OCI-LY1 (cell line): ENCODE measurements around the gene RAB8B.
A peak's percentile ranks its signal among the peaks of the same experiment; 100 is the strongest.

Source experiments
- H2AFZ ChIP-seq: fragments of 200-600 bp; sonication (generic), shearing (Covaris generic); 2 replicates; pipeline ENCODE4 v1.6.0; 2014; ENCODE audit warnings: antibody characterized with exemption, mild to moderate bottlenecking, low read length
- H3F3A ChIP-seq: fragments of 200-600 bp; sonication (generic), shearing (Covaris generic); 2 replicates; pipeline ENCODE4 v1.6.0; 2014; ENCODE audit warnings: mild to moderate bottlenecking, antibody characterized with exemption, low read length, moderate library complexity; ENCODE audit not compliant: insufficient read depth
- H3K27ac ChIP-seq: fragments of 200-600 bp; sonication (generic); 2 replicates; pipeline ENCODE4 v1.5.1; 2014; ENCODE audit warnings: low read length, mixed run types, mild to moderate bottlenecking, low read depth; ENCODE audit not compliant: poor library complexity, severe bottlenecking
- H3K27me3 ChIP-seq: fragments of 200-600 bp; sonication (generic); 2 replicates; pipeline ENCODE4 v1.6.0; 2014; ENCODE audit warnings: antibody characterized with exemption, mild to moderate bottlenecking, low read length, moderate library complexity; ENCODE audit not compliant: insufficient read depth
- H3K36me3 ChIP-seq: fragments of 200-600 bp; sonication (generic); 2 replicates; pipeline ENCODE4 v1.6.1; 2014; ENCODE audit warnings: mild to moderate bottlenecking, antibody characterized with exemption, low read length, moderate library complexity, mixed read lengths; ENCODE audit not compliant: insufficient read depth
- H3K4me1 ChIP-seq: fragments of 200-600 bp; sonication (generic); 2 replicates; pipeline ENCODE4 v1.5.1; 2014; ENCODE audit warnings: mild to moderate bottlenecking, low read length, moderate library complexity; ENCODE audit not compliant: insufficient read depth, severe bottlenecking
- H3K4me2 ChIP-seq: fragments of 200-600 bp; sonication (generic), shearing (Covaris generic); 2 replicates; pipeline ENCODE4 v1.6.1; 2014; ENCODE audit warnings: low read length
- H3K4me3 ChIP-seq: fragments of 200-600 bp; sonication (generic); 2 replicates; pipeline ENCODE4 v1.5.1; 2014; ENCODE audit warnings: low read length, low read depth, mild to moderate bottlenecking, mixed read lengths; ENCODE audit not compliant: poor library complexity, severe bottlenecking
- H3K79me2 ChIP-seq: fragments of 200-600 bp; shearing (Covaris generic); 2 replicates; pipeline ENCODE4 v1.6.1; 2016; ENCODE audit warnings: mixed run types, low read length, mixed read lengths; ENCODE audit not compliant: insufficient read depth
- H3K9ac ChIP-seq: fragments of 200-600 bp; sonication (generic), shearing (Covaris generic); 2 replicates; pipeline ENCODE4 v1.6.1; 2014; ENCODE audit warnings: mild to moderate bottlenecking, low read length, mixed read lengths
- H3K9me2 ChIP-seq: fragments of 200-600 bp; sonication (generic), shearing (Covaris generic); 2 replicates; pipeline ENCODE4 v1.6.1; 2014; ENCODE audit warnings: low read depth, mild to moderate bottlenecking, low read length, mixed read lengths
- H3K9me3 ChIP-seq: fragments of 200-600 bp; shearing (Covaris generic); 2 replicates; pipeline ENCODE4 v1.6.1; 2014; ENCODE audit warnings: low read length, mixed read lengths
- H4K20me1 ChIP-seq: fragments of 200-600 bp; sonication (generic), shearing (Covaris generic); 2 replicates; pipeline ENCODE4 v1.6.0; 2016; ENCODE audit warnings: mild to moderate bottlenecking, low read length; ENCODE audit not compliant: insufficient read depth
- EZH2 ChIP-seq: fragments of 200-600 bp; sonication (generic), shearing (Covaris generic); IDR thresholded peaks from 2 replicates; pipeline ENCODE4 v1.8.0; 2017; ENCODE audit warnings: borderline replicate concordance, mixed run types, mild to moderate bottlenecking, antibody characterized with exemption, low read length, moderate library complexity, mixed read lengths
- TF ChIP-seq, protein P1 (sequence below): fragments of 200-600 bp; sonication (generic), shearing (Covaris generic); IDR thresholded peaks from 2 replicates; pipeline ENCODE4 v1.5.1; 2017; ENCODE audit warnings: mild to moderate bottlenecking, antibody characterized with exemption, low read length, moderate library complexity, mixed read lengths

The RAB8B gene

GRCh38 chr15:63226155-63226883, 36.9 kb downstream of the RAB8B start:
- H3K27ac ChIP-seq: peak overlapping the region; percentile 26
- TF ChIP-seq EZH2: no peak
- TF ChIP-seq, protein P1, sequence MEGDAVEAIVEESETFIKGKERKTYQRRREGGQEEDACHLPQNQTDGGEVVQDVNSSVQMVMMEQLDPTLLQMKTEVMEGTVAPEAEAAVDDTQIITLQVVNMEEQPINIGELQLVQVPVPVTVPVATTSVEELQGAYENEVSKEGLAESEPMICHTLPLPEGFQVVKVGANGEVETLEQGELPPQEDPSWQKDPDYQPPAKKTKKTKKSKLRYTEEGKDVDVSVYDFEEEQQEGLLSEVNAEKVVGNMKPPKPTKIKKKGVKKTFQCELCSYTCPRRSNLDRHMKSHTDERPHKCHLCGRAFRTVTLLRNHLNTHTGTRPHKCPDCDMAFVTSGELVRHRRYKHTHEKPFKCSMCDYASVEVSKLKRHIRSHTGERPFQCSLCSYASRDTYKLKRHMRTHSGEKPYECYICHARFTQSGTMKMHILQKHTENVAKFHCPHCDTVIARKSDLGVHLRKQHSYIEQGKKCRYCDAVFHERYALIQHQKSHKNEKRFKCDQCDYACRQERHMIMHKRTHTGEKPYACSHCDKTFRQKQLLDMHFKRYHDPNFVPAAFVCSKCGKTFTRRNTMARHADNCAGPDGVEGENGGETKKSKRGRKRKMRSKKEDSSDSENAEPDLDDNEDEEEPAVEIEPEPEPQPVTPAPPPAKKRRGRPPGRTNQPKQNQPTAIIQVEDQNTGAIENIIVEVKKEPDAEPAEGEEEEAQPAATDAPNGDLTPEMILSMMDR: no peak
- H3K9me3 ChIP-seq: no peaks in the 10 kb centered on the region
- H3K4me3 ChIP-seq: no peak overlapping the region
- H3K79me2 ChIP-seq: no peaks in the 10 kb centered on the region
- peaks cover 19% of the 10 kb centered on the region for H3K4me1 ChIP-seq
- no peak overlapping the region for H3K9ac ChIP-seq
- no peaks in the 10 kb centered on the region for H3K27me3 ChIP-seq
- H3F3A ChIP-seq: no peaks in the 10 kb centered on the region
- no peak overlapping the region for H2AFZ ChIP-seq
- H4K20me1 ChIP-seq: no peaks in the 10 kb centered on the region
- H3K4me2 ChIP-seq: peak overlapping the region; percentile 32; the same call in 1 of the 2 replicates
- H3K36me3 ChIP-seq: peaks cover 12% of the 10 kb centered on the region
- H3K9me2 ChIP-seq: no peaks in the 10 kb centered on the region

DNA sequence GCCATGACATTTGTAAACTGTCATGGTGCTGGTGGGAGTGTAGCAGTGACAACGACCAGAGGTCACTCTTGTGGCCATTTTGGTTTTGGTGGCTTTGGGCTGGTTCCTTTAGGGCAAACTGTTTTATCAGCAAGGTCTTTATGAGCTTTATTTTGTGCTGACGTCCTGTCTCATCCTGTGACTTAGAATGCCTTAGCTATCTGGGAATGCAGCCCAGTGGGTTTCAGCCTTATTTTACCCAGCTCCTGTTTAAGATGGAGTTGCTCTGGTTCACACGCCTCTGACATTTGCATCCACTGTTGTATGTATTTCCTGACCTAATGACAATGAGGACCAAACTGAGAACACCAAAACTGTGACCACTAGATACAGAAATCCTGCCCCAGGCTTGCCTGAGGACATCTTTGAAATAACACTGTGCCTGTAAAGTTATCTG, 37.6 kb downstream of the RAB8B start:
- Histone ChIP-seq H3K4me3 (no peak overlapping the region), H3K9ac (no peak overlapping the region; the same call in 1 of the 2 replicates), H2AFZ (no peak overlapping the region), H3F3A (no peaks in the 10 kb centered on the region), H3K4me1 (peaks cover 25% of the 10 kb centered on the region), H3K4me2 (peak overlapping the region; percentile 11; the same call in 1 of the 2 replicates), H4K20me1 (no peaks in the 10 kb centered on the region), H3K27ac (peak overlapping the region; percentile 26), H3K27me3 (no peaks in the 10 kb centered on the region), H3K79me2 (peaks cover 2% of the 10 kb centered on the region; the same call in 1 of the 2 replicates), H3K36me3 (peaks cover 12% of the 10 kb centered on the region), H3K9me2 (no peaks in the 10 kb centered on the region), H3K9me3 (no peaks in the 10 kb centered on the region)
- no peak for TF ChIP-seq EZH2
- TF ChIP-seq, protein P1: no peak

- no peak overlapping the region for H3K4me3 ChIP-seq
- H4K20me1 ChIP-seq: no peaks in the 10 kb centered on the region
- no peaks in the 10 kb centered on the region for H3F3A ChIP-seq
- H3K9me2 ChIP-seq: no peaks in the 10 kb centered on the region
- no peak overlapping the region; the same call in 1 of the 2 replicates for H3K9ac ChIP-seq
- no peak for TF ChIP-seq EZH2
- TF ChIP-seq, protein P1: no peak
- H3K9me3 ChIP-seq: no peaks in the 10 kb centered on the region
- peaks cover 9% of the 10 kb centered on the region; the same call in 1 of the 2 replicates for H3K79me2 ChIP-seq
- H2AFZ ChIP-seq: no peak overlapping the region
- no peaks in the 10 kb centered on the region for H3K27me3 ChIP-seq
- H3K36me3 ChIP-seq: peaks cover 12% of the 10 kb centered on the region
- peaks cover 32% of the 10 kb centered on the region for H3K4me1 ChIP-seq
- H3K4me2 ChIP-seq: peak overlapping the region; percentile 11; the same call in 1 of the 2 replicates
- no peak overlapping the region for H3K27ac ChIP-seq
Measured at GRCh38 chr15:63227689-63228088, 38.3 kb downstream of the RAB8B start.
